Bone marrow (tissue), 2 donors: Measurements from ENCODE around the gene SECISBP2.

Source experiments
- DNase-seq, 2 donors: peaks; one replicate each; lab custom pipeline; 2025; lab: John Stamatoyannopoulos, UW

SECISBP2 gene

DNA sequence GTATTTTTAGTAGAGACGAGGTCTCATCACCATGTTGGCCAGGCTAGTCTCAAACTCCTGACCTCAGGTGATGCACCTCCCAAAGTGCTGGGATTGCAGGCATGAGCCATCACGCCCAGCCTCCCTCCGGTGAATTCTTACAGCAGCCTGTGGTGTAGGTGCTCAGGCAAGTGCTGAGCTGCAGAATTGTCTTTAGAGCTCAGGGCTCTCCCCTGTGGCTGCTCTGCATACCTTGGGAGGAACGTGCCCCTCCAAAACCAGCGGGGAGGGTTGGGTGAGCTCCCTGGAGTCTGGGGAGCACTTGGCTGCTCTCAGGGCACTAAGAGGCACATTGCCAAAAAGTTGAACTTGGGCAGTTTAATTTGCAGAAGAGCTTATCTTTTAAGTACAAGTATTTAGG, 29.4 kb downstream of the SECISBP2 start:
- no peak for DNase-seq

- no peak for DNase-seq
Observed at GRCh38 chr9:89349607-89350006, 31.3 kb downstream of the SECISBP2 start.

DNA sequence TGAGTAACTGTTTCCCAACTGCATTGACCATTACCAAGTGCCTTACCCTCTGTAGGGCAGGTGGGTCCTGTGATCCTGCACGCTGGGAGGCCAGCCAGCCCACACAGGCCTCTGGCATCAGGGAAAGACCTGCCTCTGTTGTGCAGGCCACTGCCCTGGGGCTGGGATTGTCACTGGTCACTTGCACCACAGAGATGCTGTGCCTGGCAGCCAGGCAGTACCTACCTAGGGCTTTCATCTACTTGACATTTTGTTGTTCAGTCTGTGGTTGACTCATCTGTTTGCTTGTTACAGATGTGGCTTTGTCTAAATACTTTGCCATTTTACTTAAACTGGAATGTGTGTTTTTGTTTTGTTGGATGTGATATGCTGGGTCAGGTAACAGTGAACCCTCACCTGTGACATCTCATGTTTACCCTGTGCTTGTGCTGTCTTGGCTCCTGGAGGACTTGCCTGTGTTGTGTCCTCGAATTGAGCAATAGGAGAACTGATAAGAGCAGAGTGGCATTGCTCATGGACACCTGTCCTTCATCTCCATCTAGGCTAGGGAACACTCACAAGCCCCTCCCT, 32.8 kb downstream of the SECISBP2 start:
- DNase-seq = no peak

DNA sequence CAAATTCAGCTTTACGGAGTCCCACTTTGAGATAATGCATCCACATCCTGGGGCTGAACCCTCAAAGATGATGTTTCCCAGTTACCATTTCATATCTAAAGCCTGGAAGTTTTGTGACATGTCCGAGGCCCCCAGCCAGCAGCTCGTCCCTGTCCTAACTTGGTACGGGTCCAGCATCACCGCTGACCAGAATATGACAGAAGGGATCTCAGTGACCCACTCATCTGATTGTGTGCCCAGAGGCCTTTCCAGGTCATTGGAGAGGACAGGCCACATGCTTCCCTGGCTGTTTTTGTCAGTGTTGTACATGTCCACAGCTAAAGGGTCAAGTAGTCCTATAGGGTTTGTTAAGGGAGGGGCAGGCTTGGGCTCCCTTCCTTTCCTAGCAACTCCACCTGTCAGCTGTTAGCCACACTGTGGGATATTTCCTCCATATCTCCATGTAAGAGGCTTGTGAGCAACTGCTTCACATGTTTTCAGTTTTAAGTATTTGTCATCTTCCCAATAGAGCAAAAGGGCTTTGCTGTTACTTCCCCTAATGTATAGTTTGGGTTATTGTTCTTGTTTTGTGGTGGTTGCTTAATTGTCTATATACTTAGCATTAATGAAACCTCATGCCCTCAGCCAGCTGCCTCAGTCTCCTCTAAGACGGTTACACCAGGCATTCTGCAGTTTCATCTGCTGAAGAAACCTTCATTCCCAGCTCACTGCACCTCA, 33.4 kb downstream of the SECISBP2 start:
- no peak for DNase-seq

GRCh38 chr9:89352451-89352850, 34.2 kb downstream of the SECISBP2 start:
- DNase-seq = no peak

DNA sequence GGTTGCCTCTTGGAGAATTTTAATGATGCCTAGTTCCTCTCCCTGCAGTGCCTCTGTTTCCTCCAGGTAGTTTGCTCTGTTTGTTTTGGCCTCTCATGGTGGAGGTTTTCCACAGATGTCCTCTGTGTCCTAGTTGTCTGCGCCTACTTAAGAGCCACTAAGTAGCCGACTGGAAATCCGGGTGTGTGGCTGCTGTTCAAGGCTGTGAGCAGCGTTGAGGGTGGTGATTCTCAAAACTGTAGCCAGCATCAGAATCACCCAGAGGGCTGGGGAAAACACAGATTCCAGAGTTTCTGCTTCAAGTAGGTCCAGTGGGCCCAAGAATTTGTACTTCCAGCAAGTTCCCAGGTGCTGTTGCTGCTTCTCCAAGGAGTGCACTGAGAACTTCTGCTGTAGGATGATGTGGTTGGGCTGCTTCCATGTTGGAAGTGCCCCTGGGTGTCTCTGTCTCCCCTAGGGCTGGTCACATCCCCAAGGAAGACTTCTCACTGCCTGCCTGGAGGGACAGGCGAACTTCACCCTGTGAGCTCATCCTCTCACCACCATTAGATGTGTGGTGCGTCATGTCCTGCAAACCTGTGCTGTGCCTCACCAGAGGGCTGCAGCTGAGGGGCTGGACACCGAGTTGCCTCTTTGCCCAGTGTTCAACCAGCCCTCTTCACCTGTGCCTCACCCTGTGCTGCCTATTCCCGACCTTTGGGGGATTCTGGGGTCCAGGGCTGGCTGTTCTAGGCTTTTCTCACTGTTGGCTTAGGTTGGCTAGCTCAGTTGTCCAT, 34.8 kb downstream of the SECISBP2 start:
- DNase-seq = no peak

DNA sequence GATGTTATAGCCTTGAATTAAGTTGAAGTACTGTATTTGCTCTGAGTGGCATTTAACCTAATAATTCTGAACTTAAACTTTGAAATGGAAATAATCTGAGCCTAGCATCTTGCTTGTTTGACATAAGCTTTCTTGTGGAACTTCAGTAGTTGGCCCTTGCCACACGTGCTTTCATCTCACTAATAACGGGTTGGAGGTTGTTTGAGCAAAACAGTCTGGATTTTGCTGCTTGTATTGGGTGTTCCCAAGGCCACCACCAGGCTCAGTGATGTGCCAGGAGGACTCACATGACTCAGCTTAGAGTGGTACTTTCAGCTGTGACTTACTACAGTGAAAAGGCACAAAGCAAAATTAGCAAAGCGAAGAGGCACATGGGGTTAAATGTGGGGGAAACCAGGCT, 35.7 kb downstream of the SECISBP2 start:
- no peak for DNase-seq

- DNase-seq = no peak
Observed at GRCh38 chr9:89354471-89354870, 36.2 kb downstream of the SECISBP2 start.

DNA sequence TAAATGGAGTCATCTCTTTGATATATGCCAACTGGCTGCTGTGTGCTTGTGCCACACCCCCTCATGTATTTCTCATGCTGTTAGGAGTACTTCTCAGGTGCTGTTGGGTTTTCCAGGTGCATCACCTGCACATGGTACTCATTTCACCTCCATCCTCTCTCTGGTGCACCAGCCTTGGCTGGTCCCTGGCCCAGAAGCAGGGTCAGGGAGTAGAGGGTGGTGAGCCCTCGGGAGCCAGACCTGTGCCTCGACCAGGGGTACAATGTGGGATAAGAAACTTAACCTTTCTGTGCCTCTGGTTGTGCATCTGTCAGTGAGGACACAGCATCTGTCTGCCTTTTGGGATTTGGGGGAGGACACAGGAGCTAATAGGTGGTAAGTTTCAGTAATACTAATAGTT, 38.5 kb downstream of the SECISBP2 start:
- no peak for DNase-seq

GRCh38 chr9:89357331-89358197, 39.3 kb downstream of the SECISBP2 start:
- DNase-seq = no peak

- no peak for DNase-seq
Observed at GRCh38 chr9:89358376-89358916, 40.1 kb downstream of the SECISBP2 start.

DNA sequence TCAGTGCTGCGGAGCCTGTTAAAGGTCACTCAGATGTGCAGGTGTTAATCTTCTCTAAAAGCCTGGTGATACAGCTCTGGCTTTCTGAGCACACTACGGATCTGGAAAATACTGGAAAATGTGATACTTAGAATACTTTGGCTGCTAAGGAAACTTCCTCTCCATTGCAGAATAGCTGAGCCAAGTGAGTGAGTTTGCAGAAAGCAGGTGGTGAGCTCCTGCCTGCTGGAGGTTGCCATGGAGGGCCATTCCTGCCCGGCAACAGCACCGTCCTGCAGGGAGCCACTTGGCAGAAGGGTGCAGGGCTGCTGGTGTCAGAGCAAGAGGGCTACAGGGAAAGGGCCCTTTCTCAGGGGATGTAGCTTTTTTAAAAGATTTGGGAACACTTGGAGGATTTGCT, 40.7 kb downstream of the SECISBP2 start:
- no peak for DNase-seq

DNA sequence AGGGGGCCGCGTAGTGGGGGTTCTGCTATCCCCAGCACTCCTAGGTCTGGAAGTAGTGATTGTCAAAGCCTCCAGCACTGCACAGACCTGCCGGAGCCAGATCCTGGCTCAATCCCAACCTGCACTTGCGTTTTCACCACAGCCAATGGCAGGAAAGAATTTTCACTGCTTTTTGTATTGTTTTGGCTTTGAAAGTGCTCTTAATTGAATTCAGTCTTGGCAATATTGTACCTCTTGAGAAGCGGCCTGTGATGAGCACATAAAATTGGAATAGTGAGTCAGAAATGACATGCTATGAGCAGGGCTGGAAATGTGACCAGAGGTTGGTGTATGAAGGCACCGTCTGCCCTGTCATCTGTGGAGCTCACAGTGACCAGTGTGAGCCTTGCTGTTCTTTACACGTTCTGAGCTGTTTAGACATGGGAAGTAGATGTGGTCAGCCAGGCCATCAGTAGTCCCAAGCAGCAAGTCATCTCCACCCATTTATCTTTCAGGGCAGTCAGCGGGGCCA, 41.5 kb downstream of the SECISBP2 start:
- DNase-seq = no peak

DNA sequence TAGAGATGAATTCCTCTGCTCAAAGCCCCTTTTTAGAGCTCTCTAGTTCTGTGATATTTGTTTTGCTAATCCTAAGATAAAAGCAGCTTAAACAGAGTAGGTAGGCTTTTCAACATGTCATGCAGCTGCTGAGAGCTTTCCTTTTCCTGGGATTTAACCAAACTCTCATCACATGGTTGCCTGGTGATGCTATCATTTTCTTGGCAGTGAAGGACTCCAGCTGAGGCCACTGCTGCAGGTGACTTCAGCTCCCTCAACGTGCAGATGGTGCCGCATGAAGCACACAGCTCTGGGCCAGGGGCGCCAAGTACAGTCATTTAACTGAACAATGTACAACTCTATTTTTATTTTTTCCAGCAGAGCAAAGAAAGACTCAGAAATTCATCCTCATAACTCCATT, 42.2 kb downstream of the SECISBP2 start:
- no peak for DNase-seq

- no peak for DNase-seq
Observed at GRCh38 chr9:89361031-89361430, 42.7 kb downstream of the SECISBP2 start.

GRCh38 chr9:89361816-89362646, 43.7 kb downstream of the SECISBP2 start:
- no peak for DNase-seq

- DNase-seq = no peak
Observed at GRCh38 chr9:89362647-89363310, 44.5 kb downstream of the SECISBP2 start.

DNA sequence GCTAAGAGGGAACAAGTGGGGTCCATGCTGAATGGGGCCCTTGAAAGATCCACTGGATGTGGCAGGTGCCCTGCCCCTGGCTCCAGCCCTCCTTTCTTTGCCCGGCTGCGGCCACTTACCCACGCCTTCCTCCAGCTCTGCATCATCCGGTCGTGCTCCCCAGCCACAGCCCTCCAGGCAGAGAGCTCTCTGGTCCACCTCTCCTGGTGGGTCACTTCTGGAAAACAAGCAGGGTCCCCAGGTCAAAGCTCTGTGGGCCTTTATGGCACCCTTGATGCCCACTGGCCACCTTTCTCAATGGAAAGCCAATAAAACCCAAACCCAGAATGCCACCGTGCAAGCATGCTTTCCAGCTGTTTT, 45.0 kb downstream of the SECISBP2 start:
- DNase-seq = no peak

DNA sequence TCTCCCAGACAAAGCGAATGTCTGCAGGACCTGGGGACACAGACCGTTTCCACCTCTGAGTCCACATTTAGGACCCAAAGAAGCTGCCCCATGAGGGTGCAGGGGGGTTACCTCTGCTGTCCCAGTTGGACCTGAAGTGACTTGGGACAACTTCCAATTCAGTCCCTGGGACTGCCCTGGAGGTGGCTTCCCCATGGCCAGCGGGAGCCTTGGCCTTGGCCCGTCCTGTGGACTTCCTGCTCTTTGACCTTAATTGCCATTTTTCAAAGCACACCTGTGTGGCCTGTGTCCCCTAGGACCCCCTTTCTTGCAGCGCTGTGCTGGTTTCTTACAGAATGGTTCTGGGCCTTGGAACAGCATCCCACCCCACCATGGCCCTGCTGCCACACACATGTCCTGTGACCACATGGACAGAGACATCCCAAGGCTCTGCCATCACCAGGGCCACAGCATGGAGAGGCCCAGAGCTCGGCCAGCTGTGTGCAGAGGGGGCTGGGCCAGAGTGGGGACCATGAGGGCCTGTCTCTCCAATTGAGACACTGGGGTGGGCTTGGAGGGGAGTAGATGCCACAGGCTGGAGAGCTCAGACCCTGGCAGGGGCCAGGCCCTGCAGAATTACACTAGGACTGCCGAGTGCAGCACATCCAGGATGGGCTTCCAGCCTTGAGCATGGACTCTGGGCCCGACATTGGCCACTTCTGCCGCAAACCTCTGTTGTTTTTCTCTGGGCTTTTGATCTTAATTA, 45.8 kb downstream of the SECISBP2 start:
- DNase-seq = no peak
